Ureter (tissue), 1 donor: Measurements from ENCODE around the gene NUBP2. TPM values are rescaled to one million over a fixed set of nuclear protein-coding genes. Genes with fewer than 3 reads are reported as not detected.
A peak's percentile ranks its signal among the peaks of the same experiment; 100 is the strongest.
"Not testable (repeated sequence)": the region's sequence is repeated elsewhere in the genome, so short reads cannot be mapped to it uniquely, and the experiment has no call there.

Experiments
- DNase-seq: peaks from one replicate; pipeline ENCODE4 v3.0.0-alpha.2; 2020; ENCODE audit warnings: low spot score
- total RNA-seq: library from RNA; stranded (reverse); gene quantifications from one replicate; pipeline ENCODE4 v1.2.4, GENCODE V29; 2023
- donor health status: DM: yes; HTN: yes; CAD: no.

The NUBP2 gene
- total RNA-seq, 1 donor from 2014 or later, result 48.9 TPM

DNA sequence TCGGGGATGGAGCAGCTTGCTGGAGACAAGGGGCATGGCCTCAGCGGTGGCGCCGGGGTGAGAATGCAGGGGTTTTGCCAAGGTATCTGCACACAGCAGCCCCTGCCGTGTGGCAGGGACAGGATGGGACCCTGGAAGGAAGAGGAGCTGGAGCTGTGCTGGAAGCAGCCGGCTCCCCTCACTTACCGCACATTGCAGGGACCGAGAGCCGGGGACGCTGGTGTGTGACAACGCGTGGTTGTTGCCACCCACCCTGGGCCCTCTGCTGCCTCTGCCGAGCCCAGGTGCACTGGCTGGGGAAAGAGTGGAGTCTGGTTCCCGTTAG, 3.0 kb downstream of the NUBP2 start:
- DNase-seq, result no peak

DNA sequence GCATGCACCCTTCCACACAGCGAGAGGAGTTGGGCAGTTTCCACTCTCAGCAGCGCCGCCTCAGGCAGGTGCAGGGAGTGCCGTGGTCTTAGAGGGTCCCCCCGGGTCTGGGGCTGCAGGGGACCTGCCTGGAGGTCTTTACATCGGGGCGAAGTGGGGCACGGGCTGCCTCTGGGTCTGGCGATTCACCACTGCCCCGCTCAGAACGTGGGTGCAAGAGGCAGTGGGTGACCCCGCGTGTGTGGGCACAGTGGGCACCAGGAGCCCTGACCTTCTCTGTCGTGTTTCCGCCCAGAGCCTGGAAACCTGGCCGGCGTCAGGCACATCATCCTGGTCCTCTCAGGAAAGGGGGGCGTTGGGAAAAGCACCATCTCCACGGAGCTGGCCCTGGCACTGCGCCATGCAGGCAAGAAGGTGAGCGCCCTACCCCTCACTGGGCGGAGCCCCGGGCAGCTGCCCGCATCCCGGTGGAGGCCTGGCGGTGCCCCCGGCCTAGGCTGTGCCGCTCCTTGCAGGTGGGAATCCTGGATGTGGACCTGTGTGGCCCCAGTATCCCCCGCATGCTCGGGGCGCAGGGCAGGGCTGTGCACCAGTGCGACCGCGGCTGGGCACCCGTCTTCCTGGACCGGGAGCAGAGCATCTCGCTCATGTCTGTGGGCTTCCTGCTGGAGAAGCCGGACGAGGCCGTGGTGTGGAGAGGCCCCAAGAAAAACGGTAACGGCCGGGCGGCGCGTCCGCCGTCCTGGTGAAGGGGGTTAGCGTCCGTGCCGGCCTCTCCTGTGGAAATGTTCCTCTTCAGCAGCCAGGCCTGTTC, 3.7 kb downstream of the NUBP2 start:
- DNase-seq, result peak; percentile 41

DNA sequence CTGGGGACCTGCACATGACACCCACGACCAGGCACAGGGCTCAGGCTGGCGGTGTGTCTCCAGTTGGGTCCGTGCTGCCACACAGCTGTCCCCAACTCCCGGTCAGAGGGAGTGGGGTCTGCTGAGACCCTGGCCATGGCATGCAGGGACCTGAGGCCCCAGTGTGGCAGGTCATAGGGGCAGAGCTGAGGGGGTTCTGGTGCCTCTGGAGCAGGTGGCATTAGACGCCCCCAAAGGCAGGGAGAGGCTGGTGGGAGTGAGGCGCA, 4.2 kb downstream of the NUBP2 start:
- DNase-seq, result no peak

DNA sequence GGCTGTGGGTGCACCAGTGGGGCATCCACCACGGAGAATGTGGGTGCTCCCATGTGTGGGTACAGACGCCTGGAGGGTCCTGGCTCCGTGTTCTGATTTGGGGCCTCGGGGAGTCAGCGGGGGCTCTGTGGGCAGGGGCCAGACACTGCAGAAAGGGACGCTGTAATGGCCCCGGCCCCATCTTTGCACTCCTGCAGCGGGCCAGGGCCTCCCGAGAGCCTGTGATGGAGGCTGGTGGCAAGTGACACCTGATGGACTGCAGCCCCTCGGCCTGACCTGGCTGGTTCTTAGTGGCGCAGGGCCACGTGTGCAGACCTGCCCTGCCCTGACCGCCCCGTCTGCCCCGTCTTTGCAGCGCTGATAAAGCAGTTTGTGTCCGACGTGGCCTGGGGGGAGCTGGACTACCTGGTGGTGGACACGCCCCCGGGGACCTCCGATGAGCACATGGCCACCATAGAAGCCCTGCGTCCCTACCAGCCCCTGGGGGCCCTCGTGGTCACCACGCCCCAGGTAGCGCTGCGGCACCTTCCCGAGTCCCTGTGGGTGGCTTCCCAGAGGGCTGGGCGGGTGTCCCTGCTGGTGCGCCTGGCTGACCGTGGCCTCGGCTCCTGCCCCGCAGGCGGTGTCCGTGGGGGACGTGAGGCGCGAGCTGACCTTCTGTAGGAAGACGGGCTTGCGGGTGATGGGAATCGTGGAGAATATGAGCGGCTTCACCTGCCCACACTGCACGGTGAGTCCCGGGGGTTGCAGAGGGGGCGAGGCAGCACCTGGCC, 4.7 kb downstream of the NUBP2 start:
- DNase-seq, result no peak

DNA sequence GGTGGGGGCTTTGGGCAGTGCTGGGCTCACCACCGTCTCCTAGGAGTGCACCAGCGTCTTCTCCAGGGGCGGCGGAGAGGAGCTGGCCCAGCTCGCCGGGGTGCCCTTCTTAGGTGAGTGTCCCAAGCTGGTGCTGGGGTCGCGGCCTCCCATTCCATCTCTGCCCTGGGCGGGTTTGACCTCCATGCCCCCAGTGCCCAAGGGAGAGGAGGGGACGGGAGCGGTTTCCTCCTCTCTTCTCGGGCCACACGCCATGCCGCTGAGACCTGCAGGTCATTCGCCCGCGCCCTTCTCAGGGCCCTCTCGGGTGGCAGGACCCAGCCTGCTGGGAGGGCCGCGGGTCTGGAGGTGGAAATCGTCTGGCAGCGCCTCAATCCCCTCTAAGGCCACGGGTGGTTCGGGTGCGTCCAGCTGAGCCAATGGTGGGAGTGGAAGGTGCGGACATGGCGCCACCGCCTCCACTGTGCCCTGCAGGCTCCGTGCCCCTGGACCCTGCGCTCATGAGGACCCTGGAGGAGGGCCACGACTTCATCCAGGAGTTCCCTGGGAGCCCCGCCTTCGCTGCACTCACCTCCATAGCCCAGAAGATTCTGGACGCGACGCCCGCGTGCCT, 5.4 kb downstream of the NUBP2 start:
- no peak for DNase-seq

DNA sequence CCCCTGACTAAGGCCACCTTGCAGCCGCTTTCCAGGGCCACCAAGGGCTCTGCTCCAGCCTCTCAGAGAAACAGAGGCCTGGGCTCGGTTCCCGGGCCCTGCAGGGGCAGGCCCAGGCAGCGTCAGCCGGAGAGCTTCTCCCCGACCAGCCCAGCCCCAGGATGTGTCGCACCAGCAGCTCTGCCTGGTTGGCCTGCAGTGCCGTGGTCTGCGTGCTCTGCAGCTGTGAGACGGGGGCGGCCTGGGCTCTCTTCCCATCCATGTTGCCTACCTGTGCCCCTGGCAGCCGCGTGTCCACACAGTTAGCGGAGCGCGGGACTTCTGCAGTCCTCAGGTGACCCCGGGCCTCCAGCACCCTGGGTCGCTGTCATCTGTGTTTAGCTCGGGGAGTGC, 5.9 kb downstream of the NUBP2 start:
- DNase-seq, result no peak

DNA sequence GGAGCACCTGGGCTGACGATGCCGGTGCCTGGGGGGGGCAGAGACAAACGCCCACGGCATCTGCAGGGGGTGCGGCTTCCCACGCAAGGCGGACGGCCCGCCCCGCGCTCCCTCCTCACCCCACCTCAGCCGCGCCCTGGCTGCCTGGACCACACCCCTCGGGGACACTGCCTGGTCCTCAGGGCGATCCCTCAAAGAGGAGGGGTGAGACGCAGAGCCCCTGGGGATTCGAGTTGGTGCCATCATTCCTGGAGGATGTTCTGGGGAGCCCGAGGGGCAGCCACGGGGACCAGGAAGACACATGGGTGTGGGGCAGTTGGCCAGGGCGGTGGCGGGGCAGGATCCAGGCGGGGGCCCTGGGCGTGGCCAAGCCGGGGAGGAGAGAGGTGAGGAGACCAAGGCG, 6.9 kb downstream of the NUBP2 start:
- no peak for DNase-seq

DNA sequence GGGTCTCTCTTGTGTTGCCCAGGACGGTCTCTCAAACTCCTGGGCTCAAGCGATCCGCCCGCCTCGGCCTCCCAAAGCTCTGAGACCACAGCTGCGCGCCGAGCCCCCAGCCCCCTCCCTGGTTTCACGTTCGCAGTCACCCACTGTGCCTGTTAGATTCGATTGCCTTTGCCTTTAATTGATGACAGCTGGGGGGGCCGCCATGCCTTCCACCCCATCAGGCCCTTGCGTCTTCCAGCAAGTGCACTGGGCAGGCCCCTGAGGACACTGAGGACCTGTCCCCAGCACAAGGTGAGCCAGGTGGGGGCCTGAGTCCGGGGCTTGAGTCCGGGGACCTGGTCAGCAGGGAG, 7.5 kb downstream of the NUBP2 start:
- no peak for DNase-seq

DNA sequence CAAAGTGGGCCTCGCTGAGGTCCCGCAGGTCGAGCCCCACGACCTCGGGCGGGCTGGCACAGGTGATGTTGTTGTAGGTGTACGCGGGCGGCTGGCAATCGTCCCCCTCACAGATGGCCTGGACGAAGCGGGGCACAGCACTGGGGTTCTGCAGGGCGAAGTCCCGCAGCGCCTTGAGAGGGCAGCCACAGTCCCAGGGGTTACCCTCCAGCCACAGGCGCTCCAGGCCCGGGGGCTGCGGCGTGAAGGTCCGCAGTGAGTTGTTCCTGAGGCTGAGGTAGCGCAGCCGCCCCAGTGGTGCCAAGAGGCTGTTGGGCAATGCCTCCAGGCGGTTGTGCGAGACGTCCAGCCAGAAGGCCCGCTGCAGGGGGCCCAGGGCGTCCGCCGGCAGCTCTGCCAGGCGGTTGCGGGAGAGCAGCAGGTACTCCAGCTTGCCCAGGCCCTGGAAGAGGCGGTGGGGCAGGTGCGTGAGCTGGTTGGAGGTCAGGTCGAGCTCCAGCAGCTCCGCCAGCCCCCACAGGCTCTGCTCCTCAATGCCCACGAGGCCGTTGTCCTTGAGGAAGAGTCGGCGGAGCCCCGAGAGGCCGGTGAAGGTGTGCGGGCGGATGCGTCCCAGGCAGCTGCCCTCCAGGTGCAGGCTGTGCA, 8.0 kb downstream of the NUBP2 start:
- no peak for DNase-seq

DNA sequence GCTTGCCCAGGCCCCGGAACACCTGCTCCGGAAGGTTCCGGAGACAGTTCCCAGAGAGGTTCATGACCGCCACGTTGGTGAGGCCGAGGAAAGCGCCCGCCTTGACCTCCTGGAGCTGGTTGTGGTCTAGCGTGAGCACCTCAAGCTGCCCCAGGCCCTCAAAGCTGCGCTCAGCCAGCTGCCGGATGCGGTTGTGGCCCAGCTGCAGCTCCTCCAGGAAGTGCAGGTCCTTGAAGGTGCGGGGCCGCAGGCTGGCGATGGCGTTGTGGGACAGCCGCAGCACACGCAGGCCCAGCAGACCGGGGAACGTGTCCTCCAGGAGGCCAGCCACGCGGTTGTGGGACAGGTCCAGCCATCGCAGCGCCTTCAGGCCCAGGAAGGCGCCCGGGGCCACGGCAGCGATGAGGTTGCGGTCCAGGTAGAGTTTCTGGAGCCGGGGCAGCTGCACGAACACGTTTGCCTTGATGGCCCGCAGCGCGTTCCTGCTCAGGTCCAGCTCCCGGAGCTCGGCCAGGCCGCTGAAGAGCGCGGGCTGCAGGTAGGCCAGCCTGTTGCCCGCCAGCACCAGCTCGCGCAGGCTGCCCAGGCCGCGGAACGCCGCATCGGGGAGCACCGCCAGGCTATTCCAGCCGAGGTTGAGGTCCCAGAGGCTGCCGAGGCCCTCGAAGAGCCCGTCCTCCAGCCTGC, 8.6 kb downstream of the NUBP2 start:
- no peak for DNase-seq

DNA sequence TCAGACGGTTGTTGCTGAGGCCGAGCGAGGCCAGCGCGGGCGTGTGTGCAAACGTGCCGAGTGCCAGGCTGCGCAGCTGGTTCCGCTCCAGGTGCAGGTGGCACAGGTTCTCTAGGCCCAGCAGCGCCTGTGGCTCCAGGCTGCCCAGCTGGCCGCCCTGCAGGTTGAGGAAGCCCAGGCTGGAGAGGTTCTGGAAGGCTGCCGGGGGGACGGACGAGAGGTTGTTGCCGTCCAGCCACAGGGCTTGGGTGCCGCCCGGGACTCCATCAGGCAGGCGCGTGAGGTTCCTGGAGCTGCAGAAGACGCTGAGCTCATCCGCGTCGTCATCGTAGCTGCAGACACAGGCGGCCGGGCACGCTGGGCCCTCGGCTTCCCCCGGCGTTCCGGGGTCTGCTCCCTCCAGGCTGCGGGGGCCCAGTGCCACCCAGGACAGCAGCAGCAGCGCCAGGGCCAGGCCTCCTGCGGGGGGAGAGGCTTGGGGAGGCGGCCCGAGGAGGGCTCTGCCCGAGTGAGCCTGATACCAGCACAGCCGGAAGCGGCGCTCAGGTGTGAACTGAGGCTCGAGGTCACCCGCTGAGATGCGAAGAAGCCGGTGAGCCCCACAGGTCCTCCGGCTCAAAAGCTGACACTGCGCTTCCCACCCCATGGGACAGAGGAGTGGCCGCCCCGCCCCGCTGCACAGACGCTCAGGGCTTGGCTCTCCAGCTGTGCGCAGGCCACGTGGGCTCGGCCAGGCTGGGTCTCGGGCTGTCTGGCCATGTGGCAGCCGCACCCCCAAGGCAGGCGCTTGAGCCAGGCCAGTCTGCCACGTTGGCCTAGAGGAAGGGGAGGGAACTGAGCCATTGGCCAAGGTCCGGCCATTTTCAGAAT, 9.4 kb downstream of the NUBP2 start:
- no peak for DNase-seq

DNA sequence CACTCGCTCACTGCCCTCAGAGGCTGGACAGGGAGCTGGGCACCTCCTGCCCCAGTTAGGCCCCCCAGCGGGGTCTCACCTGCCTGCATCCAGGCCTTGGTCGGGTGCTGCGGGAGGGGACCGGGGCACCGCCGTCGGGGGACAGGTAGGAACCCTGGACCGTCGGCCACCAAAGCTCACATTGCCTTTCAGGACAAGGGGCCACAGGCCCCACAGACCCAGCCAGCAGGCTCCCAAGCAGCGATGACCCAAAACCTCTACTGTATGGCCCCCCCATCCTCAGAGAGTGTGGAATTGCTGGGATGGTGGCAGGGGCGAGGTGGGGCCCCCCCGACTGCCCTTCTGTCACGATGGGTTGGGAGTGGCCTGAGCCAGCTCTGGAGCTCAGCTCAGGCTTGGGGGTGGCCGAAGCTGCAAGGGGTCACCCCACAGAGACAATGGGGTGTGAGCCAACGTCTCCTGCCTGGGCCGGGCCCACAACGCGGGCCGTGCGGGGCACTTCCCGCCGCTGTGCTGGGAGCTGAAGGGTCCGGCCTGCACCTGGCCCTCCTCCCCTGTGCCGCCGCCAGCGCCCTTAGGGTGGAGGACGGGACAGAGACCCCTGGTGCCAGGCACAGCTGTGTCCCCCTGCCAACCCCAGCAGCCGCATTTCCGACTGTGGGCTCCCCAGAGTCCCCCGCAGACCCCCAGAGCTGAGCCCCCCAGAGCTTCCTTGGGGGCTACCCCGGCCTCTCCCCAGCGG, 10.2 kb downstream of the NUBP2 start:
- DNase-seq, result no peak

DNA sequence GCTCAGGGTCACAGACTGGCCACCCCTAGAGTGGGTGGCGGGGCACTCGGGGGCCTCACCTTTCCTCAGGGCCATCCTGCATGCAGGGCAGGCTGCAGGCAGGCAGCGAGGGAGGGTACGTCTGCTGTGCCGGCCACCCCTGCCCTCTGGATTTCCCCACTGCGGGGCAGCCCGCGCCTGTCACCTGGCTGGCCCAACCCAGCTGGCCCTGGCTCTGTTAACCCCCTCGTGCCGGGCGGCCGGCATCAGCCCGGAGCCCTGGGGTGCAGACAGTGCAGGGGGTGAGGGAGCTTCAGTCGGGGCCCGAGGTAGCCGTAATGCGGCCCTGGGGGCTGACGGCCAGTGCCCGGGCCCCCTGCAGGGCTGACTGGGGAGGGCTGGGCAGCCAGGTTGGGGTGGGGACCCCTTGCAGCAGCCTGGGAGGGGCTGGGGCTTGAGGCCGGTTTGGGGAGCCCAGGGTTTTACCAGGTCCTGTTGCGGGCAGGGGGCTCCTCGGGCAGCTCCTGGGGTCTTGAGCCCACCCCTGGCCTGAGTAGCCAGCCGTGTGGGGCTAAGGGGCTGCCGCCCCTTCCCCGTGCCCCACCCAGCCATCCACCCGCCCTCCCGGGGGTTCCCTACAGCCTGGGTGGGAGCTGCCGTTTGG, 10.9 kb downstream of the NUBP2 start, which contains the start of gene IGFALS:
TSS of gene IGFALS (minus strand) at position 128 of the 643 bp plus-strand sequence. CDS start at position 75, 53 bp downstream.
- no peak for DNase-seq

DNA sequence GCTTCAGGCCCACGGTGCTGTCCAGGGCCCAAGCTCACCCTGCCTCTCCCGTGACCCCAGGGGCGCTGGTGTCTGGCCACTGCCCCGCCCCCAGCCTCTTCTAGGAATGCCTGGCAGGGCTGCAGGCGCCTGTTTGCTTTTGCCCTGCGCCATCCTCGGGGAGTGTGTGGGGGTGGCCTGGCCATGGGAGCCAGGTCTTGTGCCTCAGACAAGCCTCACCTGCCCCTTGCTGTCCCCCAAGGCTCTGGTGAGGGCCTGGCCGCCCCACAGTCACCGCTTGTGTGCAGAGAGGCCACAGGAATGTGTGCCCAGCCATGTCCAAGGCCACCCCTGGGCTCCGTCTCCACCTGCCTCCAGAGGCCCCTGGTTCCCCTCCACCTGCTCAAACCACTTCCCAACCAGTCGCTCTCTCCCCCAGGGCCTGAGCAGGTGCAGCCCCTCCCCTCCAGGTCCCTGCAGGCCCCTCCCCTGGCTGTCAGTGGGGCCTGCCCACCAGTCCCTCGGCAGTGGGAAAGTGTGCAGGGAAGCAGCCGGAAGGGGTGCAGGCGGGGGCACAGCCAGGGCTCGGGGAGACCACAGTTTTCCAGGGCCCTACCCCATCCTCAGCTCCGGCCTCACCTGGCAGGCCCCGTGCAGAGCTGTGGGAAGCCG, 11.6 kb downstream of the NUBP2 start:
- no peak for DNase-seq

DNA sequence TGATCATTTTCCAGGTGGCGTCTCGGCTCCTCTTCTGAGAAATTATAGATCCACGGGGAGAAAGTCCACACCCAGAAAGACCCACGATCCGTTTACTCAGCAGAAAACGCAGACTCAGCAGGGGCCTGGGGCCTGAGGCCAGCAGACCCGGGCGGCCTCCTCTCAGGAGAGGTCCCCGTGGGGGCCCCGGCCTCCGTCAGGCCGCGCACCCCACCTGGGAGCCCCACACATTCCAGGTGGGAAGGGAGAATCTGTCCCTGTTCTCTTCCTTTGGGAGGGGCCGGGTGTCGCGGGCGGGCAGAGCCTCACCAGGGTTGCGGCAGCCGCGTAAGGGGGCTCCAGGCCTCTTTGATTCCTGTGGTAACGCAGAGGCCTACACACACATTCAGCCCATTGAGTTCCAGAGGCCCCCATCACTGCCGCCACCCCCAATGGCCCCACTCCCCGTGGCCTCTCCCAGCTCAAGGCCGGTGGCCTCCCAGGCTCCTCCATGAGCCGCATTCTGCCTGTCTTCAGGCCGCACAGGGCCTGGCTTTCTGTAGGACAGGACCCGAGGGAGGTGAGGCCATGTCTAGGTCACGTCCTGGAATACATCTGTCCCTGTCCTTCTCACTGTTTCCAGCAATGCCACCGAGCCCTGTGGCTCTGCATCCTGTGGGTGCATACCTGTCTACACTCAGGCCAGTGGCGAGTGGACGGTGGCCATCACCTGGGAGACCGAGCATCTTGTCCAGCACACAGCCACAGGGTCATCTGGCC, 12.3 kb downstream of the NUBP2 start:
- DNase-seq, result no peak

DNA sequence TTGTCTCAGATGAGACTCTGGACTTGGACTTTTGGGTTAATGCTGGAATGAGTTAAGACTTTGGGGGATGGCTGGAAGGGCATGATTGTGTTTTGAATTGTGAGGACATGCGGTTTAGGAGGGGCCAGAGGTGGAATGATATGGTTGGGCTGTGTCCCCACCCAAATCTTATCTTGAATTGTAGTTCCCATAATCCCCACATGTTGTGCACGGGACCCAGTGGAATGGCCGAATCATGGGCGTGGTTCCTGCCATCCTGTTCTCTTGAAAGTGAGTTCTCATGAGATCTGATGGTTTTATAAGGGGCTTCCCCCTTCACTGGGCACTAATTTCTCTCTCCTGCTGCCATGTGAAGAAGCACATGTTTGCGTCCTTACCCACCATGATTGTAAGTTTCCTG, 16.5 kb downstream of the NUBP2 start:
- DNase-seq, result not testable (repeated sequence)

DNA sequence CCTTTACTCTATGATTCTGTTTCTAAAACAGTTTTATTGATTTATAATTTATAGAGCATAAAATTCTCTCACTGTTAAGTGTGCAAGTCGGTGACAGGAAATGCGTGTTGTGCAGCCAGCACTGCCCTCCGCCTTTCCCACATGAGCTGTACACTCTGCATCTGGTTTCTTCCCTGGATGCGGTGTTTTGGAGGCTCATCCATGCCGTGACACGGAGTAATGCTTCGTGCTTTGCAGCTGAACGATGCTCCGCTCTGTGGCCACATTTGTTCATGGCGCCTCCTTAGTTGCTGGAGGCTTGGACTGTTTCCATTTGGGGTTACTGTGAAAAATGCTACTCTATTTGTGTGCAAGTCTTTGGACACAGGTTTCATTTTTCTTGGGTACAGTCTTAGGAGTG, 17.9 kb downstream of the NUBP2 start:
- DNase-seq, result no peak

DNA sequence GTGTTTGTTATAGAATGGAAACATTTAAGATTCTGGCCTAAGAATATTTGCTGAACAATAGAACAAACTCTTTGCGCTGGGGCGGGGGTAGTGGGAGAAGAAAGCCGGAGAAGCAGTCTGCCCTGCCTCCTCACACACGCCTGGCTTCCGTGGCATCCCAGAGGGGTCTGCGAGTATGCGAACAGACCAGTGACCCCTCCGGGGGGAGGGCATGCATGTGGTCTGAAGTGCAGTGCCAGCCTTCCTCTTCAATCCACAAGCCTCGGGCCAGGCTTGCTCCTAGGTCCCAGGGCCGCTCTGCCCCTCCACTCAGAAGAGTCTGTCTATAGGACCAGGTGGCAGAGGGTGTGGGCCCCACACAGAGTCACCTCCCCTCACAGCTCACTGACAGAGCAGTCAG, 24.9 kb downstream of the NUBP2 start:
- DNase-seq, result no peak

DNA sequence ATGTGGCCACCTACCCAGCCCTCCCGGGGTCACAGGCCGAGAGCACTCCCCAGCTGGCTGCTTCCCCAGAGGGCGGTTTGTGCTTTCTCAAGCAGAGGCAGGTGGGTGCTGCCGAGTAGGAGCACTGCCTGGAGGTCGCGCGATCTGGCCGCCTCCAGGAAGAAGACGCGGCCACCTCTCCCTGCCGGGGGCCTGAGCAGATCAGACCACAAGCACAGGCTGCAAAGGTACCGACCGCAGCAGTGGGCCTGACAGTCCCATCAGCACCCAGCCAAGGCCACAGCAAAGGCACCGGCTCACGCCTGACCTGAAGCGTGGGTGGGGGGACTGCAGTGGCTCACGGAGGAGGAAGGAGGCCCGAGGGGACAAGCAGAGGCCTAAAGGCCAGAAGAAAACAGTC, 25.9 kb downstream of the NUBP2 start:
- no peak for DNase-seq
